CD4-positive, alpha-beta T cell treated with Interleukin-15 for 1 hour (primary cell): Measurements from ENCODE around the gene SLC1A2.

Experiments used
- DNase-seq: peaks from one replicate; pipeline ENCODE4 v3.0.0-alpha.2; 2020

SLC1A2 gene

GRCh38 chr11:35419184-35419829, at the start of gene SLC1A2:
SLC1A2 (minus strand) TSS chr11:35419558; CDS start chr11:35418966, 592 bp downstream.
- no peak for DNase-seq

GRCh38 chr11:35466058-35466457, 46.7 kb upstream of the SLC1A2 start:
- no peak for DNase-seq

GRCh38 chr11:35464308-35464707, 45.0 kb upstream of the SLC1A2 start:
- no peak for DNase-seq

- no peak for DNase-seq
These were observed 44.0 kb upstream of the SLC1A2 start for GRCh38 chr11:35463331-35463751.

GRCh38 chr11:35461917-35462538, 42.7 kb upstream of the SLC1A2 start:
- DNase-seq: no peak

GRCh38 chr11:35459489-35459888, 40.1 kb upstream of the SLC1A2 start:
- DNase-seq: no peak

- DNase-seq: no peak
These were observed 39.5 kb upstream of the SLC1A2 start for GRCh38 chr11:35458846-35459245.

GRCh38 chr11:35454362-35454761, 35.0 kb upstream of the SLC1A2 start:
- no peak for DNase-seq

GRCh38 chr11:35436581-35437250, 17.4 kb upstream of the SLC1A2 start:
- DNase-seq: no peak

- no peak for DNase-seq
These were observed 14.2 kb upstream of the SLC1A2 start for GRCh38 chr11:35433588-35433987.

- DNase-seq: no peak
These were observed 13.1 kb upstream of the SLC1A2 start for GRCh38 chr11:35432464-35432863.

GRCh38 chr11:35427071-35427470, 7.7 kb upstream of the SLC1A2 start:
- no peak for DNase-seq

- DNase-seq: no peak
These were observed 7.0 kb upstream of the SLC1A2 start for GRCh38 chr11:35426351-35426750.

GRCh38 chr11:35425603-35426212, 6.3 kb upstream of the SLC1A2 start:
- DNase-seq: no peak

- no peak for DNase-seq
These were observed 5.0 kb upstream of the SLC1A2 start for GRCh38 chr11:35424157-35424940.

GRCh38 chr11:35420371-35420770, 1.0 kb upstream of the SLC1A2 start:
- no peak for DNase-seq

- no peak for DNase-seq
These were observed 524 bp upstream of the SLC1A2 start for GRCh38 chr11:35419830-35420333.

GRCh38 chr11:35418282-35419183, 825 bp downstream of the SLC1A2 start:
- no peak for DNase-seq

GRCh38 chr11:35415487-35415886, 3.9 kb downstream of the SLC1A2 start:
- DNase-seq: no peak

- DNase-seq: no peak
These were observed 4.6 kb downstream of the SLC1A2 start for GRCh38 chr11:35414776-35415175.

- DNase-seq: no peak
These were observed 5.0 kb downstream of the SLC1A2 start for GRCh38 chr11:35414311-35414710.

GRCh38 chr11:35413598-35413997, 5.8 kb downstream of the SLC1A2 start:
- DNase-seq: no peak
